Stimulated activated CD8-positive, alpha-beta memory T cell treated with anti-CD3 and anti-CD28 coated beads, Interleukin-4, amount 100 ng/mL, for 48 hours (primary cell): ENCODE data around the gene HSP90AB1.

Source experiments
- DNase-seq: peaks from one replicate; pipeline ENCODE4 v3.0.0-alpha.2; 2020

The HSP90AB1 gene

DNA sequence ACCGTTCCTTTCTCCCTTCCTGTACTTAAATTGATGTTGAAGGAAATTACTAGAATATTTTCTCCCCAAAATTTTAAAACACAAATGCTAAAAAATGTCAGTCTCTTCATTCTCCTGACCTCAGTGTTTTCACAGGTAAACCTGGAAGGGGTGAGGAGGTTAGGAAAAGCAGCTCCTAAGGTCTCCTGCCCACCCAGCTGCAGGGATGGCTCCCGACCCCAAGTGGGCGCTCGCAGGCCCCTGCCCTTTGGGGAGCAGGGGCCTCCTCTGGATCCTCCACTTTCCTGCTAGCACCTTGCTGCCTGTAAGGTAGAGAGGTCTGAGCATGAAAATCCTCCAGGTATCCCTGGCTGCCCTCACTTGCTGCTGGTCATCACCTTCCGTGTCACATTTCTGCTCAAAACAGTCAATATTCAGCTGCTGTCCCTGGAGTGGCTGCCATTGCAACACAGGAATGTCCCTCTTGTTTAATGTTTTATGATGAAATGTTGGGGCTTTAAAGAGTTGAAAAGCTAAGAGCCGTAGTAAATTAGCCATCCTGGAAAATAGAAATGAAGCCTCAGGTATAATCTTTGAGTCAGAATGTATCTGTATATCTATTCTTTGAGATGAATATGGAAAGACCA is 10.9 kb upstream of the HSP90AB1 start:
- no peak for DNase-seq

DNA sequence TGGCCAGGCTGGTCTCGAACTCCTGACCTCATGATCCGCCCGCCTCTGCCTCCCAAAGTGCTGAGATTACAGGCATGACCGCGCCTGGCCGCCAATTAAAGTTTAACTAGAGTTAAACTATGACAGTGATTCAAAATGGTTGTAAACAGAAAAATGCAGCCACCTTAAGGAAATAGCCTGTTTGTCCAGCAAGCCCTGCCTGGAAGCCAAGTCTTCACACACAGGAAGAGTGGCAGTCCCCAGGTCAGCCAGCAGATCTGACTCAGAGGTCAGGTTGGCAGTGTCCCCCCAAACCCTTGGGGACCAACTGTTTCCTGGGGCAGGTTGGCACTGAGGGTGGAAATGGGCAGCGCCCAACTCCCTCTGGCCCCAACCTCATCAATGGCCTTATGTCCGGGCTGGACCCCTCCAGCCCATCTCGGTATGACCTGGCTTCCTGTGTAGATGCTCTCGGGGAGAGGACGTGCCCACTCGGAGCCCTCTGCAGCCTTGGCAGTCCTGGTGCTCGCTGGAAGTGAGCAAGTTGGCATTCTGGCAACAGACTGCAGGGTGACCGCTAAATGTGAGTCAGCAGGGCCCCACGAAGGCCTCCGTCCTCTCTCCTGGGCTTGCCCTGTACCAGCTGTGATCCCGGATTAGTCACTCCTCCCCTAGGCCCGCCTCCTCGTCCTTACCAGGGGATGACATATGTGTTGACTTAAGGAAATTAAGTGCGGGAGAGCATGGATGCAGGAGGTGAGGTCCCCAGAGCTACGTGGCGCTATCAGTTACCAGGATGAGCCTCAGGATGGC is 9.7 kb upstream of the HSP90AB1 start:
- DNase-seq = peak; percentile 84

- peak; percentile 89 for DNase-seq
These were observed 9.0 kb upstream of the HSP90AB1 start for GRCh38 chr6:44237813-44238433.

DNA sequence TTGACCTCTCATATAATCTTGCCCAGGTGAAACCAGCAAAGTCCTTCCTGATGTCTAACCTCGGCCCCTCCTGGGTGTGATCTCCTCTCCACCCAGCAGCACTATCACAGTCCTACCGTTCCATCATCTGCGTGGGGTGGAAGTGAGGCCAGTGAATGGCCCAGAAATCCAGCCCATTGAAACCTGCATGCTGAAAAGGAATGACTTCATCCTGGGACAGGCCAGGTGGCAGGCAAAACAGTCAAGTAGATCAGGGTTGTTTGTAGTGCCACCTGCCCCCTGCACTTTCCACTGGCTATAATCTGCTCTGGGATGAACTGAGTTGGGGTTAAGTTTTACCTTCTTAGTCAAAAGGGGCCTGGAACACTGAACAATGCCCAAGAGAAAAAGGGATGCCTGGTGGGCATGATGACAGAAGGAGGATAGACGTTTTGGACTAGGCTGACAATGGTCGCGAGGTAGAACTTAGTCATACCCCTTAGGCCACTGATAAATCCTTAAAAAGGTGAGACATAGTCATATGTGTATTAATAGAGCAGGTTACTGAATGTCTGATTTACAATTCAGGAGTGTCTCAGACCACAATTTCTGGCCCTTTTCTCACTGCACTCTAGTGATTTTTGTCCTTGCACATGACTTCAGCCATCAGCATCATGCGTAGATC is 8.1 kb upstream of the HSP90AB1 start:
- DNase-seq = no peak

- DNase-seq = no peak
These were observed 3.6 kb upstream of the HSP90AB1 start for GRCh38 chr6:44243345-44243744.

DNA sequence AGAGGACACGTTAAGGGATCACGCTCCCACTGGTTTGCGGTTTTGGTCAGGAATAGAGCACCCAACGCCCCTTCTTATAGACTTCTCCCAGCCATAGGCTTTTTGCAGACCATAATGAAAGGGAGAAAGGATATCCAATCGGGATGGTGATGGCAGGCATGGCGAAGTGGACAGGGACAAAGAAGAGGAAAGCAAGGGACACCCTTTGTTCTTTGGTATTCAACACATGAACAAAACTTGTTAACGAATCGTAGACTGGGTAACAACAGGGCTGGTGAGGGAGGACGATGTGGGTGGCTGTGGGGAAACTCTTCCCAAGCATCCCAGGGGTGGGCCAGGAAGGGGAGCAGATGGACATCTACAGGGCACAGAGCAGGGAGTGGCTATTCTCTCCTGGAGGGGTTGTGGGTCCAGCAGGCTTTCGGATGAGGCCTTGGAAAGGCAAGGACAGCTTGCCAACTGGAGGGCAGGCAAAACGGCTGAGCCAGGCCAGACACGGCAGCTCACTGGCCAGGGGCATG is 1.4 kb upstream of the HSP90AB1 start:
- DNase-seq = no peak

- DNase-seq = peak; percentile 94
These were observed 814 bp upstream of the HSP90AB1 start for GRCh38 chr6:44245912-44246662.

GRCh38 chr6:44247338-44248302 is 719 bp downstream of the HSP90AB1 start:
- peak; percentile 91 for DNase-seq

DNA sequence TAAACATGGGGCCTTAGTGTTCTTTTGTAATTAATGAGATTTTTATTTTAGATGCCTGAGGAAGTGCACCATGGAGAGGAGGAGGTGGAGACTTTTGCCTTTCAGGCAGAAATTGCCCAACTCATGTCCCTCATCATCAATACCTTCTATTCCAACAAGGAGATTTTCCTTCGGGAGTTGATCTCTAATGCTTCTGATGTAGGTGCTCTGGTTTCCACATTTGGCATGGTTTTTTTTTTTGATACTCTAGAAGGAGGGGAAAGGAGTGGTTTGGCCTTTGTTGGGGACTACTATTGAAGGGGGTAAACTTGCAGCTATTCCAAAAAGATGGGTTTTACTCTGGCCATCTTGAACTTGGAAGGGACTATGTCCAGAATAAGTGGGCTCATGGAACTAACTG is 1.7 kb downstream of the HSP90AB1 start:
- DNase-seq = no peak

DNA sequence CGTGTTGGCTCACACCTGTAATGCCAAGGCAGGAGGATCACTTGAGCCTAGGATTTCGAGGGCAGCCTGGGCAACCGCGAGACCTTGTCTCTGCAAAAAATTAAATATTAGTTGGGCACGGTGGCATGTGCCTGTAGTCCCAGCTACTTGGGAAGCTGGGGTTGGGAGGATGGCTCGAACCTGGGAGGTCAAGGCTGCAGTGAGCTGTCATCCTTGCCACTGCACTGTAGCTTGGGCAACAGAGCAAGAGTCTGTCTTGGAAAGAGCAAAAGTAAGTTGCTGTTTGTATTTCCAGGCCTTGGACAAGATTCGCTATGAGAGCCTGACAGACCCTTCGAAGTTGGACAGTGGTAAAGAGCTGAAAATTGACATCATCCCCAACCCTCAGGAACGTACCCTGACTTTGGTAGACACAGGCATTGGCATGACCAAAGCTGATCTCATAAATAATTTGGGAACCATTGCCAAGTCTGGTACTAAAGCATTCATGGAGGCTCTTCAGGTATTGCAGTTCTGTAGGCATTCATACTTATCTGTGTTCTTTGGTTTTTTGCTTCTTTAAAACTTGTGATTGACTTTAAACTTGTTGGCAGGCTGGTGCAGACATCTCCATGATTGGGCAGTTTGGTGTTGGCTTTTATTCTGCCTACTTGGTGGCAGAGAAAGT is 2.3 kb downstream of the HSP90AB1 start:
- DNase-seq = no peak

DNA sequence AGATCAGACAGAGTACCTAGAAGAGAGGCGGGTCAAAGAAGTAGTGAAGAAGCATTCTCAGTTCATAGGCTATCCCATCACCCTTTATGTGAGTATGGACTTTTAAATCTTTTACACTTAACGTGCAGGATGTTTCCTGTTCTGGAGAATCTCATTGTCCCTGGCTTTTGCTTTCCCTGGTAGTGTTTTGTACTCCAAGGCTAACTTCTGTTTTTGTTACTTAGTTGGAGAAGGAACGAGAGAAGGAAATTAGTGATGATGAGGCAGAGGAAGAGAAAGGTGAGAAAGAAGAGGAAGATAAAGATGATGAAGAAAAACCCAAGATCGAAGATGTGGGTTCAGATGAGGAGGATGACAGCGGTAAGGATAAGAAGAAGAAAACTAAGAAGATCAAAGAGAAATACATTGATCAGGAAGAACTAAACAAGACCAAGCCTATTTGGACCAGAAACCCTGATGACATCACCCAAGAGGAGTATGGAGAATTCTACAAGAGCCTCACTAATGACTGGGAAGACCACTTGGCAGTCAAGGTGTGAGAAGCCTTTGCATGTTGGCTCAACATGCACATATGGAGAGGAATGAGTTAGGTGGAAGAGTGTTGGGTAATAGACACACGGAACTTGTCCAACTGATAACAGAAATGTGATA is 3.3 kb downstream of the HSP90AB1 start:
- no peak for DNase-seq

GRCh38 chr6:44250718-44251123 is 3.8 kb downstream of the HSP90AB1 start:
- no peak for DNase-seq

- no peak for DNase-seq
These were observed 4.9 kb downstream of the HSP90AB1 start for GRCh38 chr6:44251576-44252524.

DNA sequence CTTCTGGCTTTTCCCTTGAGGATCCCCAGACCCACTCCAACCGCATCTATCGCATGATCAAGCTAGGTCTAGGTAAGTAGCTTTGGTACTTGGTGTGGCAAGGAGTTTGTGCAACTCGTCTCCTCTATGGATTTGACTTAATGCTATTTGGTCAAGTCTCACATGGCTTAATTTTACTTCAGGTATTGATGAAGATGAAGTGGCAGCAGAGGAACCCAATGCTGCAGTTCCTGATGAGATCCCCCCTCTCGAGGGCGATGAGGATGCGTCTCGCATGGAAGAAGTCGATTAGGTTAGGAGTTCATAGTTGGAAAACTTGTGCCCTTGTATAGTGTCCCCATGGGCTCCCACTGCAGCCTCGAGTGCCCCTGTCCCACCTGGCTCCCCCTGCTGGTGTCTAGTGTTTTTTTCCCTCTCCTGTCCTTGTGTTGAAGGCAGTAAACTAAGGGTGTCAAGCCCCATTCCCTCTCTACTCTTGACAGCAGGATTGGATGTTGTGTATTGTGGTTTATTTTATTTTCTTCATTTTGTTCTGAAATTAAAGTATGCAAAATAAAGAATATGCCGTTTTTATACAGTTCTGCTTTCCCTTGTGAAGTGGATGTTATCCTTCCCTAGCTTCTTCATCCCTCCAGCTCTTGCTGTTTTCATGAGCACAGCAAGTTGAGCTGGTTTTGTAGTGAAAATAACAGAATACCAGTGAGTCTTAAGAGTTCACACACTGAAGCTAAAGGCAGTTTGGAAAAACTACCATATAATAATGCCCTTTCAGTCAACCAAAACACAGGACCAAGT is 6.6 kb downstream of the HSP90AB1 start:
- DNase-seq = peak; percentile 80

DNA sequence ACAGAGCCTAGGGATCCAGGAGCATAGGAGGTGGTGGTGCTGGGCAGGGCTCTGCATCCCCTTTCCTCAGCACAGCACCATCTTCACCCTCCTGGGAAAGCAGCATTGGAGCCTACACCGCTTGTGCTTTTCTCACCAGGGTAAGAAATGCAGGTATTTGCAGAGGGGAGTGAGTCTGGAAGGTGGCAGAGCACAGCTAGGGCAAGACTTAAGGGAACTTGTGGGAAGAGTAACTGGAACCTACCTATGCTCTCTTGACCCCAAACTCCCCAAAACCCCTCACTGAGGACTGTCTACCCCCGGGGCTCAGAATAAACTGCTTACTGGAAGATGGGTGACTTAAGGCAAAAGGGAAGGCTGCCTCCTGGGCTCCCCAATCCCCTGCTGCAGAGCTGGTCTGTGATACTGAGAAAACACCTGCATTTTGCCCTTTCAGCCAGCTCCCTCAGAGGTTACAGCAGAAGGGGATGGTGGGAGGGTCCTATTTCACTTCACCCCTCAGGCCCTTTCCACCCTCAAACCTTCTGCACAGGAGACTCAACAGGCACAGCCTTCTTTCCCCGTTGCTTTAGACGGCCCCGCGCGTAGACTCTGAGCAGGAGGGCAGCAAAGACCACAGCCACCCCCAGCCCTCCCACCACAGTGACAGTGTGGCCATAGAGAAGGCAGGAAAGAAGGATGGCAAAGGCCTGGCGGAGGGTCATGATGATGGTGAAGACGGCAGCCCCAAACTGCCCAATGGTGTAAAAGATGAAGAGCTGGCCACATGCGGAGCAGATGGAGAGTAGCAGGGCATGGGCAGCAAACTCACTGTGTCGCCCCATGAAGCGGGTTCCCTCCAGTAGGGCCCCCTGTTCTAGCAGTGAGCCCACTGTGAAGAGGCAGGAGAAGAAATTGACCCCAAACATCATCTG is 7.5 kb downstream of the HSP90AB1 start:
- DNase-seq = peak; percentile 63

GRCh38 chr6:44255105-44255808 is 8.4 kb downstream of the HSP90AB1 start:
- DNase-seq = peak; percentile 65
